OCI-LY1 (cell line): ENCODE results near the gene ATP6V1E1.

Experiments
- H2AFZ ChIP-seq: fragments of 200-600 bp; sonication (generic), shearing (Covaris generic); 2 replicates; pipeline ENCODE4 v1.6.0; 2014; ENCODE audit warnings: antibody characterized with exemption, mild to moderate bottlenecking, low read length
- H3F3A ChIP-seq: fragments of 200-600 bp; sonication (generic), shearing (Covaris generic); 2 replicates; pipeline ENCODE4 v1.6.0; 2014; ENCODE audit warnings: mild to moderate bottlenecking, antibody characterized with exemption, low read length, moderate library complexity; ENCODE audit not compliant: insufficient read depth
- H3K27ac ChIP-seq: fragments of 200-600 bp; sonication (generic); 2 replicates; pipeline ENCODE4 v1.5.1; 2014; ENCODE audit warnings: low read length, mixed run types, mild to moderate bottlenecking, low read depth; ENCODE audit not compliant: poor library complexity, severe bottlenecking
- H3K27me3 ChIP-seq: fragments of 200-600 bp; sonication (generic); 2 replicates; pipeline ENCODE4 v1.6.0; 2014; ENCODE audit warnings: antibody characterized with exemption, mild to moderate bottlenecking, low read length, moderate library complexity; ENCODE audit not compliant: insufficient read depth
- H3K36me3 ChIP-seq: fragments of 200-600 bp; sonication (generic); 2 replicates; pipeline ENCODE4 v1.6.1; 2014; ENCODE audit warnings: mild to moderate bottlenecking, antibody characterized with exemption, low read length, moderate library complexity, mixed read lengths; ENCODE audit not compliant: insufficient read depth
- H3K4me1 ChIP-seq: fragments of 200-600 bp; sonication (generic); 2 replicates; pipeline ENCODE4 v1.5.1; 2014; ENCODE audit warnings: mild to moderate bottlenecking, low read length, moderate library complexity; ENCODE audit not compliant: insufficient read depth, severe bottlenecking
- H3K4me2 ChIP-seq: fragments of 200-600 bp; sonication (generic), shearing (Covaris generic); 2 replicates; pipeline ENCODE4 v1.6.1; 2014; ENCODE audit warnings: low read length
- H3K4me3 ChIP-seq: fragments of 200-600 bp; sonication (generic); 2 replicates; pipeline ENCODE4 v1.5.1; 2014; ENCODE audit warnings: low read length, low read depth, mild to moderate bottlenecking, mixed read lengths; ENCODE audit not compliant: poor library complexity, severe bottlenecking
- H3K79me2 ChIP-seq: fragments of 200-600 bp; shearing (Covaris generic); 2 replicates; pipeline ENCODE4 v1.6.1; 2016; ENCODE audit warnings: mixed run types, low read length, mixed read lengths; ENCODE audit not compliant: insufficient read depth
- H3K9ac ChIP-seq: fragments of 200-600 bp; sonication (generic), shearing (Covaris generic); 2 replicates; pipeline ENCODE4 v1.6.1; 2014; ENCODE audit warnings: mild to moderate bottlenecking, low read length, mixed read lengths
- H3K9me2 ChIP-seq: fragments of 200-600 bp; sonication (generic), shearing (Covaris generic); 2 replicates; pipeline ENCODE4 v1.6.1; 2014; ENCODE audit warnings: low read depth, mild to moderate bottlenecking, low read length, mixed read lengths
- H3K9me3 ChIP-seq: fragments of 200-600 bp; shearing (Covaris generic); 2 replicates; pipeline ENCODE4 v1.6.1; 2014; ENCODE audit warnings: low read length, mixed read lengths
- H4K20me1 ChIP-seq: fragments of 200-600 bp; sonication (generic), shearing (Covaris generic); 2 replicates; pipeline ENCODE4 v1.6.0; 2016; ENCODE audit warnings: mild to moderate bottlenecking, low read length; ENCODE audit not compliant: insufficient read depth
- CTCF ChIP-seq: fragments of 200-600 bp; sonication (generic), shearing (Covaris generic); IDR thresholded peaks from 2 replicates; pipeline ENCODE4 v1.5.1; 2017; ENCODE audit warnings: mild to moderate bottlenecking, antibody characterized with exemption, low read length, moderate library complexity, mixed read lengths
- EZH2 ChIP-seq: fragments of 200-600 bp; sonication (generic), shearing (Covaris generic); IDR thresholded peaks from 2 replicates; pipeline ENCODE4 v1.8.0; 2017; ENCODE audit warnings: borderline replicate concordance, mixed run types, mild to moderate bottlenecking, antibody characterized with exemption, low read length, moderate library complexity, mixed read lengths

ATP6V1E1 gene

GRCh38 chr22:17629173-17629489, 582 bp upstream of the ATP6V1E1 start:
- Histone ChIP-seq H3K27me3 (no peaks in the 10 kb centered on the region), H3K4me3 (peak overlapping the region; percentile 97), H3K9me3 (no peaks in the 10 kb centered on the region), H3K27ac (peak overlapping the region; percentile 15), H3K79me2 (peaks cover 26% of the 10 kb centered on the region), H4K20me1 (no peaks in the 10 kb centered on the region), H3K9ac (peak overlapping the region; percentile 94), H3F3A (no peaks in the 10 kb centered on the region), H3K36me3 (peaks cover 5% of the 10 kb centered on the region; the same call in 1 of the 2 replicates), H2AFZ (no peak overlapping the region), H3K4me1 (peaks cover 18% of the 10 kb centered on the region), H3K4me2 (peak overlapping the region; percentile 78), H3K9me2 (no peaks in the 10 kb centered on the region)
- no peak for TF ChIP-seq EZH2
- TF ChIP-seq CTCF: no peak

GRCh38 chr22:17627961-17628405, 566 bp downstream of the ATP6V1E1 start:
- Histone ChIP-seq H3K9me3 (no peaks in the 10 kb centered on the region), H3K27ac (peak overlapping the region; percentile 16), H2AFZ (no peak overlapping the region), H3F3A (no peaks in the 10 kb centered on the region), H3K79me2 (peaks cover 28% of the 10 kb centered on the region), H4K20me1 (no peaks in the 10 kb centered on the region), H3K4me1 (peaks cover 18% of the 10 kb centered on the region), H3K9me2 (no peaks in the 10 kb centered on the region), H3K36me3 (peaks cover 15% of the 10 kb centered on the region), H3K4me3 (peak overlapping the region; percentile 97), H3K27me3 (no peaks in the 10 kb centered on the region), H3K9ac (peak overlapping the region; percentile 94), H3K4me2 (peak overlapping the region; percentile 82)
- TF ChIP-seq EZH2 (no peak), CTCF (no peak)

- Histone ChIP-seq H3K4me2 (no peak overlapping the region), H3K4me3 (no peak overlapping the region), H3K9me3 (no peaks in the 10 kb centered on the region), H3F3A (no peaks in the 10 kb centered on the region), H3K9me2 (no peaks in the 10 kb centered on the region), H3K36me3 (peaks cover 48% of the 10 kb centered on the region), H3K27me3 (no peaks in the 10 kb centered on the region), H3K79me2 (no peaks in the 10 kb centered on the region), H3K9ac (no peak overlapping the region), H4K20me1 (no peaks in the 10 kb centered on the region), H3K27ac (no peak overlapping the region), H2AFZ (no peak overlapping the region), H3K4me1 (no peaks in the 10 kb centered on the region)
- TF ChIP-seq CTCF (no peak), EZH2 (no peak)
Observed at GRCh38 chr22:17613280-17613679, 15.3 kb downstream of the ATP6V1E1 start.
